ENCODE measurements around the gene SMG6.

SMG6 gene

DNA sequence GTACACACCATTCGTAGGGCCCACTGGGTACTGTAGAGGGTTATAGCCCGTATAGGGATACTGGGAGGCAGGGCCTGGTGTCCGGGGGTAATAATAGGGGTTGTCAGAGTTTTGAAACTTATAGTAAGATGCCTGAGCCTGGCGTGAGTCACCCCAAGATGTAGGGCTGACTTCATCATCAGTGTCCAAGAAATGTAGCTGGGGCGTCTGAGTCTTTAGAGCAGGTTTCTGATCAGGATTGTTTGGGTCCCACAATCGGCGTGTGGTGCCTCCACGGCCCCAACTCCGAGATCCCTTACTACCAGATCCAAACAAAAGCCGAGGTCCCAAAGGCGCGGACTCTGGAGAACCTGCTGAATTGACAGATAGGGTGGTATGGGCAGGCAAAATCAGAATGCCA, 4.4 kb downstream of the SMG6 start:
- no peaks in the 10 kb centered on the region for H3K27me3 ChIP-seq (ENCODE audit: low read depth, low read length)
- no peaks in the 10 kb centered on the region for H3K9me3 ChIP-seq (ENCODE audit: insufficient read depth, low read length)
- H2AFZ ChIP-seq (ENCODE audit: low read depth, low read length) = no peak overlapping the region
- no peak overlapping the region for H3K4me3 ChIP-seq (ENCODE audit: low read length)
- H3K9ac ChIP-seq (ENCODE audit: low read length) = no peak overlapping the region
- H3K4me1 ChIP-seq (ENCODE audit: low read length) = peaks cover 4% of the 10 kb centered on the region; the same call in 1 of the 2 replicates
- TF ChIP-seq, protein P1, sequence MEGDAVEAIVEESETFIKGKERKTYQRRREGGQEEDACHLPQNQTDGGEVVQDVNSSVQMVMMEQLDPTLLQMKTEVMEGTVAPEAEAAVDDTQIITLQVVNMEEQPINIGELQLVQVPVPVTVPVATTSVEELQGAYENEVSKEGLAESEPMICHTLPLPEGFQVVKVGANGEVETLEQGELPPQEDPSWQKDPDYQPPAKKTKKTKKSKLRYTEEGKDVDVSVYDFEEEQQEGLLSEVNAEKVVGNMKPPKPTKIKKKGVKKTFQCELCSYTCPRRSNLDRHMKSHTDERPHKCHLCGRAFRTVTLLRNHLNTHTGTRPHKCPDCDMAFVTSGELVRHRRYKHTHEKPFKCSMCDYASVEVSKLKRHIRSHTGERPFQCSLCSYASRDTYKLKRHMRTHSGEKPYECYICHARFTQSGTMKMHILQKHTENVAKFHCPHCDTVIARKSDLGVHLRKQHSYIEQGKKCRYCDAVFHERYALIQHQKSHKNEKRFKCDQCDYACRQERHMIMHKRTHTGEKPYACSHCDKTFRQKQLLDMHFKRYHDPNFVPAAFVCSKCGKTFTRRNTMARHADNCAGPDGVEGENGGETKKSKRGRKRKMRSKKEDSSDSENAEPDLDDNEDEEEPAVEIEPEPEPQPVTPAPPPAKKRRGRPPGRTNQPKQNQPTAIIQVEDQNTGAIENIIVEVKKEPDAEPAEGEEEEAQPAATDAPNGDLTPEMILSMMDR (IDR thresholded peaks at IDR 0.05; ENCODE audit: low read depth, low read length) = no peak
- no peak for TF ChIP-seq EZH2phosphoT487 (IDR thresholded peaks at IDR 0.05; ENCODE audit: low read depth)
- H3K36me3 ChIP-seq (replicated peaks; ENCODE audit: low read depth, low read length) = no peaks in the 10 kb centered on the region
- H3K79me2 ChIP-seq (ENCODE audit: low read length) = peaks cover 9% of the 10 kb centered on the region
- no peak overlapping the region for H3K4me2 ChIP-seq (ENCODE audit: low read length)
- no peaks in the 10 kb centered on the region for H4K20me1 ChIP-seq (ENCODE audit: insufficient read depth, low read length)
- no peak overlapping the region for H3K27ac ChIP-seq (ENCODE audit: low read length)

DNA sequence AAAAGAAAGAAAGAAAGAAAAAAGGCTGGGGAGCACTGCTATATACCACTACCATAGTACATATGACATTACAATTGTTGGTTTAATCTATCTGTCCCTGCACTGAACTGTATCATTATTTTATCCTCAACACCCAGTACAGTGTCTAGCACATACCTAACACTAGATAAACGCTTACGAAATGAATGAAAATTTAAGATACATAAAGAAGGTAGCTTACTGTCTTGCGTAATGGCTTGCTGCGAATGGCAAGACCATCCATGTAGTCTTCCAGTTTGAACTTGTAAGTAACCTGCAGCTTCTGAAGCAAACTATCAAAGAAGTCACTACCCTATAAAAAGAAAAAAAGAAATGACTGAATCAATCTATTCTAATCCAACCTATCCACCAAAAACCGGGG, 6.6 kb downstream of the SMG6 start:
- Histone ChIP-seq H3K4me1 (ENCODE audit: low read length) (no peaks in the 10 kb centered on the region), H4K20me1 (ENCODE audit: insufficient read depth, low read length) (no peaks in the 10 kb centered on the region), H3K4me2 (ENCODE audit: low read length) (no peak overlapping the region), H3K79me2 (ENCODE audit: low read length) (no peaks in the 10 kb centered on the region), H2AFZ (ENCODE audit: low read depth, low read length) (no peak overlapping the region), H3K27ac (ENCODE audit: low read length) (no peak overlapping the region), H3K9me3 (ENCODE audit: insufficient read depth, low read length) (no peaks in the 10 kb centered on the region), H3K4me3 (ENCODE audit: low read length) (no peak overlapping the region), H3K36me3 (replicated peaks; ENCODE audit: low read depth, low read length) (no peaks in the 10 kb centered on the region), H3K27me3 (ENCODE audit: low read depth, low read length) (no peaks in the 10 kb centered on the region), H3K9ac (ENCODE audit: low read length) (no peak overlapping the region)
- TF ChIP-seq, protein P1 (IDR thresholded peaks at IDR 0.05; ENCODE audit: low read depth, low read length) = no peak
- no peak for TF ChIP-seq EZH2phosphoT487 (IDR thresholded peaks at IDR 0.05; ENCODE audit: low read depth)

DNA sequence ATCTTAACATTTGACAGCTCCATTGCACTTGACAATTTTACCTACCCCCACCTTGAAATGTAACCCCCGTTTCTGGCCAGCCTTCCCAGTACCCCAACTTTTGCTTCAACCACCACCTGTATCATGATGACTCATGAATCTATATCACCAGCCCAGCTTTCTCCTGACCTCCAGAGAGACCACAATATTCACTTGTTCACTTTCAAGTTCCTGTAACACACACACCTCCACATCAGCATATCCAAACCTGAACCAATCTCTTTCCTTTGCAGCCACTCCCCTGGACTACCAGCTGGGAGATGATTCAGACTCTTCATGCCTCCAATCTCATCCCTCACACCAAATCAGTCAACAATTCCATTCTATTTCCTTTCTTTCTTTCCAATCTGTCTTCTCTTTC, 8.0 kb downstream of the SMG6 start:
- Histone ChIP-seq H3K79me2 (ENCODE audit: low read length) (no peaks in the 10 kb centered on the region), H2AFZ (ENCODE audit: low read depth, low read length) (no peak overlapping the region), H3K36me3 (replicated peaks; ENCODE audit: low read depth, low read length) (no peaks in the 10 kb centered on the region), H4K20me1 (ENCODE audit: insufficient read depth, low read length) (no peaks in the 10 kb centered on the region), H3K9me3 (ENCODE audit: insufficient read depth, low read length) (no peaks in the 10 kb centered on the region), H3K4me2 (ENCODE audit: low read length) (no peak overlapping the region), H3K27ac (ENCODE audit: low read length) (no peak overlapping the region), H3K4me3 (ENCODE audit: low read length) (no peak overlapping the region), H3K27me3 (ENCODE audit: low read depth, low read length) (no peaks in the 10 kb centered on the region), H3K4me1 (ENCODE audit: low read length) (no peaks in the 10 kb centered on the region), H3K9ac (ENCODE audit: low read length) (no peak overlapping the region)
- TF ChIP-seq, protein P1 (IDR thresholded peaks at IDR 0.05; ENCODE audit: low read depth, low read length) = no peak
- TF ChIP-seq EZH2phosphoT487 (IDR thresholded peaks at IDR 0.05; ENCODE audit: low read depth) = no peak

DNA sequence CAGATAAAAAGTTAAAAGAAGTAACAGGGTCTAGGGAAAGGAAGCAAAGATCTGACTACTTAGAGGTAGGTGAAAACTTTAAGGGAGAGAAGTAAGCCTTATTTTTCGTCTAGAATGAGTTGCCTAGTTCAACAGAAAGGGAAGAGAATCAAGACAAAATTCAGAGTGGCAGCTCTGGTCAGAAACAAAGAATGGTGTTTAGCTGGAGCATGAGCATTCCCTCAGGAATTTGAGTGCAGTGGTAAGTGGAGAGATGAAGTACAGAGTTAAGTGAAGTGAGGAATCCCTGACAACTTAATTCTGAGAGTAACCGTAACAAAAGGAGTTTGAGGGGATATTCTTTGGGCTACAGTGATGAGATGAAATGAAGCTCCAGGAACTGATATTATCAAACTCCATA, 11.5 kb downstream of the SMG6 start:
- H3K36me3 ChIP-seq (replicated peaks; ENCODE audit: low read depth, low read length) = no peaks in the 10 kb centered on the region
- H3K4me1 ChIP-seq (ENCODE audit: low read length) = no peaks in the 10 kb centered on the region
- H3K79me2 ChIP-seq (ENCODE audit: low read length) = no peaks in the 10 kb centered on the region
- TF ChIP-seq, protein P1 (IDR thresholded peaks at IDR 0.05; ENCODE audit: low read depth, low read length) = no peak
- TF ChIP-seq EZH2phosphoT487 (IDR thresholded peaks at IDR 0.05; ENCODE audit: low read depth) = no peak
- no peak overlapping the region for H3K4me2 ChIP-seq (ENCODE audit: low read length)
- no peak overlapping the region for H3K4me3 ChIP-seq (ENCODE audit: low read length)
- H3K27ac ChIP-seq (ENCODE audit: low read length) = no peak overlapping the region
- no peaks in the 10 kb centered on the region for H4K20me1 ChIP-seq (ENCODE audit: insufficient read depth, low read length)
- no peak overlapping the region for H2AFZ ChIP-seq (ENCODE audit: low read depth, low read length)
- H3K9ac ChIP-seq (ENCODE audit: low read length) = no peak overlapping the region
- H3K27me3 ChIP-seq (ENCODE audit: low read depth, low read length) = no peaks in the 10 kb centered on the region
- H3K9me3 ChIP-seq (ENCODE audit: insufficient read depth, low read length) = no peaks in the 10 kb centered on the region
